Astrocyte of the hippocampus (primary cell): ENCODE results near the gene ANKRD63.

ENCODE experiments used
- DNase-seq: peaks from one replicate; pipeline ENCODE4 v3.0.0; 2011; ENCODE audit warnings: low read depth, low spot score

ANKRD63 gene, protein sequence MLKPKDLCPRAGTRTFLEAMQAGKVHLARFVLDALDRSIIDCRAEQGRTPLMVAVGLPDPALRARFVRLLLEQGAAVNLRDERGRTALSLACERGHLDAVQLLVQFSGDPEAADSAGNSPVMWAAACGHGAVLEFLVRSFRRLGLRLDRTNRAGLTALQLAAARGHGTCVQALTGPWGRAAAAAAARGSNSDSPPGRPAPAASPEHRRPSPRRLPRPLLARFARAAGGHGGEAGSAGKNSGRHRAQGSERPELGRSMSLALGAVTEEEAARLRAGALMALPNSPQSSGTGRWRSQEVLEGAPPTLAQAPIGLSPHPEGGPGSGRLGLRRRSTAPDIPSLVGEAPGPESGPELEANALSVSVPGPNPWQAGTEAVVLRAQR

DNA sequence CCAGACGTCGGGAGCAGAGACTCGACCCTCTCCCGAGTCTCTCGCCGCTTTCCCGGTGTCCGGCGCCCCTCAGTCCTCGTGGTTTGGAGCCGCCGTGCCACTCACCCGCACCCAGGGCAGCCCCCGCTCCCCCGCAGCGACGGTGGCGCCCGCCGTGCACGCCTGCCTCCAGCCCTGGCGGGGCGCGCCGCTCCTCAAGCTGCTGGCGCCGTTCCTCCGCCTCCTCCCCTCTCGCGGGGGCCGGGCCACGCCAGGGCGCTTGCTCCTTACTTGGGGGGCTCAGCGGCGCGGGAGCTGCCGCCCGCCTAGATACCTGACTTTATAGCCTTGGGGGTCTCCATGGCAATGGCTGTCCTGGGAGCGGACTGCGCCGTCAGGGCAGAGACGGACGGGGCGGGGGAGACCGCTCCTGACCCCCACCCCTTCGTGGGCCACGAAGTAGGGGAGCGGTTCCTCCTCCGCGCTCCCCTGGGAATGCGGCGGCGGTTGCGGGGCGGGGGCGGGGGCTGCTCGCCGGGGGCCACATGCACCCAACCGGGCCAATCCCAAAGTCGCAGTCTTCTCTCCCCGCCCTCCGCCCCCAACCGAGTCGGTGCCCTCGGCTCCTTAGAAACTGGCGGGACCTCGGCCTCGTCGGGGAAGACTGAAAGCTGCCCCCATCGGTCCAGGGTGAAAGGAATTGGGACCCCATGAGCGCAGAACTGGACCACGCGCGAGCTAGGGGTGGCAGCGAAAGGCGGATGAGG is at the start of gene ANKRD63:
ANKRD63 (minus strand) TSS at position 196 of the 746 bp plus-strand sequence. CDS start 478 bp downstream, outside the sequence.
- DNase-seq, result no peak

DNA sequence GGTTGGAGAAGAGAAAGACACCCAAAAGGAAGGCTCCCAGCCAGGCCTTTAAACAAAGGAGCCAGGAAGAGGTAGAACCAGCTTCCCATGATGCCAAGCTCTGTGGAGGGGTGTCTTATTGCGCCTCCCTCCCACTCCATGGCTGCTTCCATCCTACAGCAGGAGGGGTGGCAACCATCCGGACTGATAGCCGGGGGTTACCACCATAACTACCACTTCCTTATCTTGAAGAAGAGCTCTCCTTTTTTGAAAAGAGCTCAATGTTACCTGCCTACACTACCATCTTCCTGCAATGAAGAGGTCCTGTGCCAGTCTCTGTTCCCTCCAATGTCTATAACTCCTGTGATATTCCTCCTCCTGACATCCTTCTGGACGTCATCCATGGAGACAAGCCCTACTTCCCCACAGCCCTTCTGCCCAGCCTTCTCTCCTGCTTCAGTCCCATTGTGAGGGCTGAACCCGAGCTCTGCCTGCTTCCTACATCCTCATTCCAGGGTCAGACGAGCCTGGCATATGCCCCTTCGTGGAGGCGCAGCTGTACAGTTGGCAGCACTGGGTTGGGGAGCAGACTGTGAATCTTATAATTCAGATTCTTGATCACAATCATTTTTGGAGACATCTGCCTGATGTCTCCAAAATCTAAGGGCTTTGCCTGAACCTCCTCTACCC is 49.4 kb upstream of the ANKRD63 start:
- DNase-seq, result no peak

DNA sequence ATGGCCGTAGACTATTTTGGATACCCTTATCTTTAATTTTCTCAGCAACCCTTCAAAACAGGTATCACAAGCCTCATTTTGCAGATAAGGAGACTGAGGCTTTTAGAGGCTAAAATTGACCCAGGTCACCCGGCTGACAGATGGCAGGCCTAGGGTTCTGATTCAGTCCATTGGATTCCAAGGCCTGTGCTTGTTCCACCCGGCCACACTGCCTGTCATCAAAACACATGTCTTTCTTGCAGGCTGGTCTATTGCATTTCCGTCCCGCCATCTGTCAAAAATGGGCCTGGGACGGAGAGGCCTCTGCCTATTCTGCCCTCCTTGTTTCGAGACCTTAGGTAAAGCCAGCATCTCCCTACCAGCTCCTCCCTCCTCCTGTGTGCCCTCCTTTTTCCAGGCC is 48.8 kb upstream of the ANKRD63 start:
- no peak for DNase-seq

DNA sequence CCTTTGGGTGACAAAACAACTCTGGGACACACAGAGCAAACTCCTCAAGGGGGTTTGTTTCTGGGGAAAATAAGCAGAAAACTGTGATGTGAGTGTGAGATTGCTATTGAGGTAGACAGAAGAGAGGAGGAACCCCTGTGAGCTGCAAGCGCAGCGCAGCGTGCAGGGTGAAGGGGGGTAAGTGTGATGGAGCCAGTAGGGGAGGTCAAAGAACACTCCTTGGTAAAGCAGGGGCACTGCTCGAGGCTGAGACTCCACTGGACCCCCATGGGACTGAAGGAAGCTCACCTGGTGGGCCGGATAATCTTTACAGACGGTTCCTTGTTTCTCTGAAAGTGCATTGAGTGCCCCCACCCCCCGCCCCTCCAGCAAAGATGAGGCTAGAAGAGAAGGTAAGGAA is 48.2 kb upstream of the ANKRD63 start:
- no peak for DNase-seq

DNA sequence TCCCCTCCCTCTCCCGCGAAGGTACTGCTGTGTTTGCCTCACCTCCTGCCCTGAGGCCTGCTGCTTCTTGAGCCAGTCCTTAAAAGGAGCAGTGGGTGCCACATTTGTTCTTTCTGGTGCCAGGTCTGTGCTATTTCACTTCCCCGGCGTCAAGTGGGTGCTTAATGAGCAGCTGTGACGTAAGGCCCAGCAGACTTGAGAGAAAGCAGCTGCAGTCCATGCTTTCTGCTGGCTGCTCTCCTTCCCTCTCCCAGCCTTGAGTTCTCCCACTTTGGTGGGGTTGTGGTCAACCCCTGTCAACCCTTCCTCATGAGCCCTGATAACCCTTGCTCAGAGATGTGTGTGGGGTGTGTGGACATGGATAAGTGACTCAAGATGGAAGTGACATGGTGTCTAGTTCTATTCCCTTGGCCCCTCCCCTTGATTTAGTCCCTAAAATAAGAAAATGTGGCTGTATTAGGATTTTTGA is 47.5 kb upstream of the ANKRD63 start:
- peak; percentile 58 for DNase-seq

DNA sequence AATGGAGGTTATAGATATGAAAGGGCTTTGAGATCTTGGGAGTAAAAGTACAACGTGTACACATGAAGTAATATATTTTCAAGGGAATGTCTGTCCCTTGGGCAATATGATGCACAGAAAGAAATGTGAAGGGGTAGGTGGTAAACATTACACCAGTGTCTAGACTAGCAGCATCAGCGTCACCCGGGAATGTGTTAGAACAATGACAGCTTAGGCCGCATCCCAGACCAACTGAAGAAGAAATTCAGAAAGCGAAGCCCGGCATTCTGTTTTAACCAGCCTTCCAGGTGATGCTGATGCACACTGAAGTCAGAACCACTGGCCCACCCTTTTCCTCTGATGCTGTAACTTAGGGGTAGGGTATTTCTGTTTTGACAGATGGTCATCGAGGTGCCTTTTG is 46.9 kb upstream of the ANKRD63 start:
- DNase-seq, result no peak

DNA sequence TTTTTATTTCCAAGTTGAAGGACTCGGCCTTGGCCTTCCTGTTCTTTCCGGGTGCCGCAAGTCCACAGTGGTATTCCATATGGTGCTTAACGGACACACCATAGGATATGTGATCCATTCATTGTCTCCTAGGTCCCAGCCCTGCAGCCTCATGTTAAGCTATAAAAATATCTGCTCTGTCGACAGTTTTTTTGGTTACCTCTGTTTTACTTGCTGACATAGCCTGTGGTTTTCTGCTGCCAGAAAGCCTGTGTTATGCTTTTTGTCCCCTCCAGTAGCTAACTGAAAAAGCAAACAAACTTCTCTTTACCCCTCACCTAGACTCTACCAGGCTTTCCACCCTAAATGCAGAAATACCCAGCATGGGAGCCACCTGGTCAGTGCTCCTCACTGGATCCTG is 45.9 kb upstream of the ANKRD63 start:
- no peak for DNase-seq

DNA sequence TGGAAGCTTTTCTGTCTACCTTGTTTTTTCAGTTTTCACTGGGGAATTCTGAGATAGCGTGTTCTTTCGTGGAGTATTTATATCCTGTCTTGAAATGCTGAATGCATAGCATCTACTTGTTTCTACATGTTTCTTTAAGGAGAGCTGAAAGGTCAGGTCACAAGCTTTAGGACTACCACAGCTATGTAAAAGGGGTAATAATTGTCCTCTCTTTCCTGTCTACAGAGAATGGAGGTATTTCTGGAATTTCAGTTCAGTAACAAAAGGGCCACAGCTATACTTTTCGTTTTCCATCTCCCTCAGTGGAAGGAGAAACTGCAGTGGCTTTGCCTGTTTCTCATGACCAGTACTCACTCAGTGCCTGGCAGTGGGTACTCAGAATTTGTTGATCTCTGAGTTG is 45.3 kb upstream of the ANKRD63 start:
- peak; percentile 64 for DNase-seq

DNA sequence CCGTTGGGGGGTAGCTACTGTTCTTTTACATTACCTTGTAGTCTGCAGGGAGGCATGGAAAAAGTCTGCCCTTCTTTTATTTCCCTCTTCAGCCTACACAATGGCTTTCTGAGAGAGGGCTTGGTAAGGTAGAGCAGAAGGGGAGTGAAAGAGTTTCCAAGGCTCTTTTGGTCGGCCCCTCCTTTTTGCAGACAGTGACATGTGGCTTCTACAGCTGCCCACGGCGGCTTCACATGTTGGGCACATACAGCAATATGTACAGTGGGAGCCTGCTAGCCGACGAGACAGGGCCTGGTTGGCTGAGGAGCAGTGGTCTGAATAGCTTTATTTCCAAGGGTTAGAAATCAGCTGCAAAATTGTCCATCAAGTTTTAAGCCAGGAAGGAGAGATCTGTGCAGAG is 44.6 kb upstream of the ANKRD63 start:
- no peak for DNase-seq

DNA sequence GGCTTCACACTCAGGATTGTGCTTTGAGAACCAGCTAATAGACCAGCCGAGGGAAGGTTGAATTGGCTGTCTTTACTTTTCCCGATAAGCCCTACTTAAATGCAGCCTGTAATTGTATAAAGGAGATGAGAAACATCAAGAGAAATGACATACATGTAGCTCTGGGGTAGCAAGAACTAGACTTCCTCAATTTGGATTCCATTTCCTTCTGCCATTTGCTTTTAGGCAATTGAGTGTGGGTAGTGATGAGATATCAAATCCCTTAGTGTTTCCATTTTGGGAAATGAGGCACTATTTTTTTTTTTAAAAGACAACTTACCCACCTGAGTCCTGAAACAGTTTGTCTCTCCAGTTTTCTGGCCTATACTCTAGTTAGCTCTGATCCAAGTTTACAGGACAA is 42.8 kb upstream of the ANKRD63 start:
- DNase-seq, result no peak

DNA sequence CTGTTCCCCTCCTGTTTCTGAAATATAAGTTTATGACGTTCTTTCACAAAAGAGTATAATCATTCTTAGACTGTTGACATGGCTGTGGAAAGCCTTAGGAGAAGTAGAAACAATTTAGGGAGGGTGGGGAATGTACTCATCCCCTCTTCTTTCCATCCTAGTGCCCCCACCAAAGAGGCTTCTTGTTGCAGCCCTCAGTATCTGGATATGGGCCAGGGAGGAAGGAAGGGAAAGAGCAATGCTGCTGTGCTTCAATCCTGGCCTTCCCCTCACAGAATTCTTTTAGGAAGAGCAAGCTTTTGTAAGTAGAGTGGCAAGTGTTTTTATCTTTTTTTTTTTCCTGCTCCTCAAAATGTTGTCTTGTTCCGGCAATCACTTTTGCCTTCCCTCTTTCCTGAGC is 42.3 kb upstream of the ANKRD63 start:
- no peak for DNase-seq

DNA sequence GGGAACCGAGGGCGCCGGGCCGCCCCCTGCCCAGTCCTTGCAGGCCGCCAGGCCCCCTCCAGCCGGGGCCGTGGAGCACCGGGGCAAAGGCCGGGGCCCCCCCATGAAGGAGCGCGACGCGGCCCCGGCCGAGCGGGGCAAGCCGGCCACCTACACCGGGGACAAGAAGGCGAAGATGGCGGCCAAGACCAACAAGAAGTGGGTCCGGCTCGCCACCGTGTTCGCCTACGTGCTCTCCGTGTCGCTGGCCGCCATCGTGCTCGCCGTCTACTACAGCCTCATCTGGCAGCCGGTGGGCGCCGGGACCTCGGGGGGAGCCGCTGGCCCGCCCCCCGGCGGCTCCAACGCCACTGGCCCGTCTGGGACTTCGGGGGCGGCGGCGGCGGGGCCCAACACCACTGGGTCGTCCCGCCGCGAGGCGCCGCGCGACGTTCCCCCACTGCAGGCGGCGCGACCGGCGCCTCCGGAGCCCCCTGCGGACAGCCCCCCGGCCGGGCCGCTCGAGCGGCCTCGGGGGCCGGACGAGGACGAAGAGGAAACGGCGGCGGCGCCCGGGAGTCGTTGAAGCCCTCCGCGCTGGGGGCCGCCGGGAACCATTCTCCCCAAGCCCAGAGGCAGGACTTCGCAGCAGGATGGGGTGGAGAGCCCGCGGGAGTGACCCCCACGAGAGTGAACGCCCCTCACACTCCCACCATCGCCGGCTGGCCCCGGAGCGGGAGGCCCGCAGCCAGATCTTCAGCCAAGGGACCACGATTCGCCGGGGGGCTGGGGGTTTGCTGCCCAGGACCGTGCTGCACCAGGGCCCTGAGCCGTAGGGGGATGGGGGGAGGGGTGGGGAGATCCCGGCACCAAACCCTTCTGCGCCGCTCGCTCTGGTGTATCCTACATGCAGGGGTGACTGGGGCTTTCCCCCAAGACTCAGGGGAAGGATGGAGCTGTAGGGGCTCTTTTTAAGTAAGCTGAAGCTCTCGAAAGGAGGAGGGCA is 41.4 kb upstream of the ANKRD63 start:
- peak; percentile 56 for DNase-seq

DNA sequence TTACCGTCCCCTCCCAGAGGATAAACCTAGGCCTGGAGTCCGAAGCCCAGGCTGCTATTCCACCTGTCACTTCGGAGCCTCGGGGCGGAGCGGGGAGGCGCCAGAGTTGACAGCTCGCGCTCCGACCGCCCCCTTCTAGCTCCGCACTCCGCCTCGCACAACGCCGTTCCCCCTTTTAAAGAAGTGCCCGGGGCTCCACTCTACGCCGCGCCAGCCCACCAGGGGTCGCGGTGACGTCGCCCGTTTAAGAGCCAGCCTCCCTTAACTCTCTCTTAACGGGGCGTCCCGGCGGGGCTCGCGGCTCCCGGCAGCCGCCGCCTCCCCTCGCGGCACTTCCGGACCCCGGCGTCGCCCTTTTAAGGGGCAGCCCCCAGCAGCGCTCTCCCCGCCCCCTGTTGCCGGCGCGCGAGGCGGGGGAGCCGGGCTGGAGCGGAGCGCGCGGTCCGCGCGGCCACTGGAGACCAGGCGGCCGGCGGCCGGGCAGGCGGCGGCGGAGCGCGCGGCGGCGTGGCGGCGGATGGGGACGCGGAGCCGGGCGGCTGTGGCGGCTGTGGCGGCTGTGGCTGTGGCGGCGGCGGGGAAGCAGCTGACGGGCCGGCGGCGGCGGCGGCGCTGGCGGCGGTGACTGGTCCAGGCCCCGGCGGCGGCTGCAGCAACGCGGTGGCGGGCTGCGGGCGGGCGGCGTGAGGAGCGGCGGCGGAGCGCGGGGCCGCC is 40.5 kb upstream of the ANKRD63 start, which contains the start of gene INAFM2:
INAFM2 (plus strand) TSS at position 454 of the 714 bp plus-strand sequence. CDS start 364 bp downstream, outside the sequence.
- DNase-seq, result peak; percentile 99

DNA sequence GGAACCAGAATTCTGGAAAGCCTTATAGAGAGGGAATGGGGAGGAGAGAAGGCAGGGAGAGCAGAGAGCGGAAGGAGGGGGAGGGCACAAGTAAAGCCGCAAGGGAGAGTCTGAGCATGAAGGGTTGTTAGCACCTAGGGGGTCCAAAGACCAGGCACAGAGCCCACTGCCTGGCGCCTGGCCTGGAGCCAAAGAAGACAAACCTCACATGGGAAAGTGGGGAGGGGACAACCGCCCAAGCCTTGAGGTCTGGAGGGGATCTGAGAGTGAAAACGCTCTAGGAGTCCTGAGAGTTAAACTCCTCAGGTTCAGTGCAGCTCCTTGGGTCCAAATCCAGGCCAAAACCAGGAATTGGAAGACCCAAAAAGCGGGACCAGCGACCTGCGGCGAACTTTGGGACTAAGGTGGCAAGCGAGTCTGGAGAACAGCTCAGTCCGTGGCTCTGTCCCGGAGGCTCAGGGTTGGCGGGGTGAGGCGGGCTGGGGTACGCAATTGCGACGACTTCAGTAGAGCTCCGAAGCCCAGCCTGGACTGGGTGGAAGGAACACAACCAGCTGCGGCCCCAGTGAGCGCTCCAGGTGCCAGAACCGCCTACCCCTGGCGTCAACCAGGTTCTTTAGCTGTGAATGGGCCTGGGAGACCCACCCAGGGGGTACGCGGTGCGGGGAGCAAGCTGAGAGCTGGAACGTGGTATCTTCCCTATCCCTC is 39.8 kb upstream of the ANKRD63 start:
- peak; percentile 77 for DNase-seq

DNA sequence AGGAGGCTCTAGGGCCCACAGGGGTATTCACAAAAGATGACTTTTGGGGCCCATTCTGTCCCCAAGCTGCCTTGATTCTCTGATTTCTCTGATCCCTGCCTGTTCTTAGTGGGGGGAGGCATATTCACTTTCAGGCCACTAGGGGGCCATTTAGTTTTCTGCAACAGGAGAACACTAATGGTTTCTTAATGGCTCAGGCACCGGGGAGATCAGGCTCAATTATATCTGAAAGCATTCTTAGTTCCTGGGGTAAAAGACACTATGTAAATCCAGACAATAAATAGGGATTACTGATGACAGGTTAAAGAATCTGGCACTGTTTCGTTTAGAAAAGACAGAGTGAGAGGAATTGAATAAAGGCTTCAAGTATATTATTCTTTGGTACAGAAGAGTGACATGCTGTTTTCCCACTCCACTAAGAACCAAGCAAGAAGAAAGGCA is 38.1 kb upstream of the ANKRD63 start:
- DNase-seq, result peak; percentile 76

DNA sequence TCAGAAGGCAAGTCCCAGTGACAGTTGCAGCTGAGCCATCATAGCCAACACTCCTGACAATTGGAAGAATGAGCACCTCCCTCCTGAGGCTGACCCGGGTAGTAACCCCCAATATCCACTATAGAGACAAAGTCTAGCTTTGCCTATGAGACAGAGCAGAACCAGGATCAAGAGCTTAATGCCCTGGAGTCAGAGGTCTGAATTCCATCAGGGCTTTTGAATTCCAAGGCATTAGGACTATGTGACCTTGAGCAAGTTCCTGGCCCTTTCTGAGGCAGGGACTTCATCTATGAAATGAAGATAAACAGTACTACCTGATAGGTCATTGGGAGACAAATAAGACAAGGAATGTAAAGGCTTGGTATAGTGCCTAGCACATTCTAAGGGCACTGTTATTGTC is 37.5 kb upstream of the ANKRD63 start:
- no peak for DNase-seq

DNA sequence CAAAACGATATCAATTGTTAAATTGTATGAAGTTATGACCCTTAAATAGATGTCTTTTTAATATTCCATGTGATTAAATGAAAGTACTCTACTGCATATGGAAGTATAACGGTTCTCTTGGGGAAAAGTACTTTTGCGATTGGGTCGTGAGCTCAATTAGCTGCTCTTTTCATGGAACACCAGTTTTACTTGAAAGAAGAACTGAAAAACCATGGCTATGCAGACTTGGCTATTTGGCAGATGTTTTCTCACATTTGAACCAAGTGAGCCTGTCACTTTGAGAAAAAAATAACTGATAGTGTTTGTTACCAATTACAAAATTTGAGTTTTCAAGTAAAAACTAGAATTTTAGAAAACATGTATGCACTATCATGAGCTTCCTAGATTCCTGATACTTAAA is 34.7 kb upstream of the ANKRD63 start:
- DNase-seq, result no peak

DNA sequence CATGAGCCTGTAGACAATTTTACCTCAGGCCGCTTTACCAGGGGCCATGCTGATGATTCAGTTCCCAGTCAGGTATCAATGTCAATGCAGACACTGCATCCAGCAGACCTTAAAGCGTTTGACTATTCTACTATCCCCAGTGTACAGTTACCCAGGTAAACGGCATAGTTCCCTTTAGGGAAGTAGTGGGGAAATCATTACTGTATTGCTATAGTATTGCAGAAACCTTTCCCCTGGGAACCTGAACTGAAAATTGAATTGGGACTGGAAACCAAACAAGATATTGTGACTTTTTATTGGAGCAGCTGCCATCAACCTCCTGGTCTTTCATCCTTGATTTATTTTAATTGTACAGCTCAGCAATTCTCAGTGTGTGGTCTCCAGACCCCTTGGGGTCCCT is 34.1 kb upstream of the ANKRD63 start:
- no peak for DNase-seq

DNA sequence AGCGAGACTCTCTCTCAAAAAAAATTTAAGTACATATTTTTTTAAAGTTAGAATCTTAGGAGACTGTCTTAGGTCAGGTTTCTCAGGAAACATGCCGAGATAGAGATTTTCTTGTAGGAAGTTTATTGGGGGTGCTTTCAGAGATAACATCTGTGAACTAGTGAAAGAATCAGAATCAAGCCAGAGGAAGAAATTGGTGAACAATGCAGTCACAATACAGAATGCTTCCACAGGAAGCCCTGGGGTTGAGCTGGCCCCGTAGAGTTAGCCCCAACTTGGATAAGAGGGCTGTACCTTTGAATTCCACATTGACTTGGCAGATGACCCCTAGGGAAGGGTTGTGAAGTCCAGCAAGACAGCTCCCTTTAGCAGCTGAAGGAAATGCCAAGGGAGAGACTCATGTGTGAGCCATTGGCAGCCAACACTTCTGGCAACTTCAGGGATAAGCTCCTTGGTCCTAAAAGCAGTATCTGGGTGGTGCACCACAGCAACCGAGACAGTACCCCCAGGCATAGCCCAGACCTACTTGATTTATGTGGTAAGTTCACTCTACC is 31.9 kb upstream of the ANKRD63 start:
- DNase-seq, result no peak
